ENCODE results near the gene CDY1.
"Not testable (repeated sequence)": the region's sequence is repeated elsewhere in the genome, so short reads cannot be mapped to it uniquely, and the experiment has no call there.

Gene CDY1

DNA sequence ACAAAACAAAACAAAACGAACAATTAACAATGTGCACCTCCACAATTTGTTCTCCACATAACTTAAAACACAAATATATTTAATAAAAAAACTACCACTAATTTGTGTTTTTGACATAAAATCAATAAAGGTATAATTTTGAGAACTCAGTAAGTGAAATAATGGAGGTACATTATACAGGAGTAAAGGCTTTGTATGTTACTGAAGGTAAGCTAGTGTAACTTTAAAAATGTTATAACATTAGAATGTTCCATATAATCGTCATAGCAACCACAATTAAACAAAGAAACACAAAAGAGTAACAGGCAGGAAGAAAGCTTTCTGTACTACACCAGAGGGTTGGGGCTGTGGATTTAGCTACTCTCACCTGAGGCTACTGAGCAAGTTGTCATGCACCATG lies at the start of gene CDY1:
TSS of gene CDY1 (plus strand) at position 301 of the 400 bp plus-strand sequence. CDS start 326 bp downstream, outside the sequence.
- DNase-seq (ENCODE audit: low read depth, low spot score); CTCF ChIA-PET; H3K4me3 ChIP-seq (ENCODE audit: low read depth, low read length); POLR2A ChIA-PET: not testable (repeated sequence)

DNA sequence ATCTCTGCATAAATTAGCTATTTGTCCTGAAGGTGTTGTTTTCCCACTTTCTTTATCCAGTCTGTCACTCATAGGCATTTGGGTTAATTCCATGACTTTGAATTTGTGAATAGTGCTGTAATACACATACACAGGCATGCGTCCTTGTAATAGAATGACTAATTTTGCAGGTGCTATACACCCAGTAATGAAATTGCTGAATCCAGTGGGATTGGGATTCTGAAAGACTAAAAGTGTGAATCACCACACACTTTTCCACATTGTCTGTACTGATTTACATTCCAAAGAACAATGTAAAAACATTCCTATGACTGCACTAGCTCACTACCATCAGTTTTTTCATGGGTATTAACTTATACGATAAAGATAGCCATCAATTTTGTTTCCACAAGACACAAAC lies 28.6 kb upstream of the CDY1 start:
- POLR2A ChIA-PET; DNase-seq (ENCODE audit: low read depth, low spot score); CTCF ChIA-PET; H3K4me3 ChIP-seq (ENCODE audit: low read depth, low read length): not testable (repeated sequence)

GRCh38 chrY:25620209-25620608 lies 1.7 kb upstream of the CDY1 start:
- POLR2A ChIA-PET; CTCF ChIA-PET; H3K4me3 ChIP-seq (ENCODE audit: low read depth, low read length); DNase-seq (ENCODE audit: low read depth, low spot score): not testable (repeated sequence)

DNA sequence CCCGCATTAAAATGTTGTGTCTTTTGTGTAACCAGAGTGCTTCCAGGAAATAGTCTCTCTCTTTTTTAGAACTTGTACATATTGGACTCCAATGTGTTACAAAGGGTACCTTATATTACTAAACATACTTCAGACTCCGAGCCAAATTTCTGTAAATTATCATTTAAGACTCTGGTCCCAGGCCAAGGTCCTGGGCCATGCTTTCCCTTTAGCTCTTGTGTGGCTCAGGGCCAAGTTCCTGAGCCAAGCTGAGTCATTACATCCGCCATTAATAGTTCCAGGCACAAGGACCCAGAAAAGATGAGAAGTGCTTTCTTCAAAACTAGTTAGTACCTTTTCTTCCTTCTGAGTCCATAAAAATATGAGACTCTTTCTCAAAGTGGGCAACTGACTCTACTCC lies 4.6 kb downstream of the CDY1 start:
- DNase-seq (ENCODE audit: low read depth, low spot score); POLR2A ChIA-PET; CTCF ChIA-PET; H3K4me3 ChIP-seq (ENCODE audit: low read depth, low read length): not testable (repeated sequence)

- CTCF ChIA-PET; POLR2A ChIA-PET; H3K4me3 ChIP-seq (ENCODE audit: low read depth, low read length); DNase-seq (ENCODE audit: low read depth, low spot score): not testable (repeated sequence)
Measured at GRCh38 chrY:25630383-25631112, 8.6 kb downstream of the CDY1 start.

DNA sequence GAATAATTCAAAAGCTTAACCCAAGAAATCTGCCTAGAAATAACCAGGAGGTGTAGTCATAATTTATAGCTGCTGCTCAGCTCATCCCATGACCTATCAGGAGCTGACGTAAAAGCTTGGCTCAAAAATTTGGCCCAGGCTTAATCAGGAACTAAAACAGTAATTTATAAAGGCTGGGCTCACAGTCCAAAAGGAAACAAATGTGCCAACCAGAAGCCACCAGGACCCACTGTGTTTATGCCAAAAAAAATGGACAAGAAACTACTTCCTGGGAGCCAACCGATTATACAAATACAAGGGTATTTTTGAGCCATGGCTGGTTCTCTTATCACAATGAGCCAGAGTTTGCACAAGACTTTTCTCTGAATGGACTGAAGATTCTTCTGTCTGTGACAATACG lies 17.9 kb downstream of the CDY1 start:
- CTCF ChIA-PET; POLR2A ChIA-PET; H3K4me3 ChIP-seq (ENCODE audit: low read depth, low read length); DNase-seq (ENCODE audit: low read depth, low spot score): not testable (repeated sequence)

DNA sequence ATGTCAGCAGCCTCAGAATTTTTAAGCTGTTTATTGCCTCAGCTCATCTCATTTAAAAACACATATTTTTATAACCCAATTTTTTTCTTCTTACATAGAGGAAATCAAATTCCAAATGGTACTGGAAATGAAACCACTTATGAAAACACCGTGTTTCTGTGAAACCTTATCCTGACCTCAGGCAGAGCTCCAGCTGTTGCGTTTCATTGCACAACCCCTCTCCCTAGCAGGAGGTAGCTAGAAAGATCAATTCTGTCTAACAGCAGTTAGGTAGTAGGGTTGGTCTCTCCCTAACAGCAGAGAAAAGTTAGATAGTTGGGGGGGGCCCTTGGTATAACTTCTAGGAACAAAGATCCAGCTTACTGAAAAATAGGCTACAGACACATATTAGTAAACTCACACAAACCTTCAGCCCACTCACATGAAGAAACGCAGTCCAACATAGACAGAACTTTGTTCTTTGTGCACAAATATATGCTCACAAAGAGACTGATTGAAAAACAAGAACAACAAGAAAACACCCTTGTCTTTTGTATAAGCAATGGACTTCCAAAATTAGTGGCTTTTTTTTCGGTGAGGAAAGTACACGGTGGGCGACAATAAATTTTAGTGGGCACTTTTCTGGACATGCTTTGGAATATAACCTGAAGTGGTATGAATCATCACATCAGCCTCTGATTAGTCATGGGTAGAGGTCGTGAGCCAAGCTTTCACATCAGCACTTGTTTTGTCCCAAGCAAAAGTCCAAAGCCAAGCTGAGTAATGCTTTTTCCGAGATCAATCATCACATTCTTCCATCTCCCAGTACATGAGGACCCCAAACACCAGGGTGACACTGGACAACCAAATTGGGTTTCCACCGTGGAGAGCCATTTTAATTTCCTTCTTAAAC lies 21.4 kb downstream of the CDY1 start:
- CTCF ChIA-PET; H3K4me3 ChIP-seq (ENCODE audit: low read depth, low read length); POLR2A ChIA-PET; DNase-seq (ENCODE audit: low read depth, low spot score): not testable (repeated sequence)

All from AG04449 (cell line).